T-helper 1 cell (primary cell): ENCODE data around the gene ANKH.
"Not testable (repeated sequence)": the region's sequence is repeated elsewhere in the genome, so short reads cannot be mapped to it uniquely, and the experiment has no call there.

Experiments used
- DNase-seq, 5 donors: peaks; one replicate each; pipeline ENCODE4 v3.0.0-alpha.2; 2012 to 2020

ANKH gene

GRCh38 chr5:14853685-14854084, 17.9 kb downstream of the ANKH start:
- no peak for DNase-seq

- DNase-seq: no peak
These were observed 18.8 kb downstream of the ANKH start for GRCh38 chr5:14852779-14853178.

- DNase-seq: no peak
These were observed 19.5 kb downstream of the ANKH start for GRCh38 chr5:14851999-14852526.

GRCh38 chr5:14851597-14851996, 20.0 kb downstream of the ANKH start:
- no peak for DNase-seq

GRCh38 chr5:14851050-14851419, 20.5 kb downstream of the ANKH start:
- DNase-seq: no peak

- DNase-seq: no peak
These were observed 21.0 kb downstream of the ANKH start for GRCh38 chr5:14850419-14851049.

GRCh38 chr5:14849516-14850294, 21.9 kb downstream of the ANKH start:
- no peak for DNase-seq

GRCh38 chr5:14848942-14849341, 22.6 kb downstream of the ANKH start:
- not testable (repeated sequence) for DNase-seq

- DNase-seq: no peak
These were observed 23.2 kb downstream of the ANKH start for GRCh38 chr5:14848385-14848784.

GRCh38 chr5:14847471-14847870, 24.1 kb downstream of the ANKH start:
- DNase-seq: no peak

GRCh38 chr5:14842117-14842516, 29.5 kb downstream of the ANKH start:
- DNase-seq: no peak

- DNase-seq: no peak
These were observed 31.0 kb downstream of the ANKH start for GRCh38 chr5:14840624-14841023.

GRCh38 chr5:14838396-14839319, 32.9 kb downstream of the ANKH start:
- DNase-seq: no peak

GRCh38 chr5:14837423-14838122, 34.0 kb downstream of the ANKH start:
- DNase-seq: not testable (repeated sequence)

GRCh38 chr5:14834584-14835550, 36.7 kb downstream of the ANKH start:
- no peak for DNase-seq

- no peak for DNase-seq
These were observed 37.5 kb downstream of the ANKH start for GRCh38 chr5:14834062-14834461.

GRCh38 chr5:14831006-14831338, 40.6 kb downstream of the ANKH start:
- DNase-seq: no peak

- no peak for DNase-seq
These were observed 41.2 kb downstream of the ANKH start for GRCh38 chr5:14830210-14831005.

- DNase-seq: no peak
These were observed 42.2 kb downstream of the ANKH start for GRCh38 chr5:14829396-14829795.

- DNase-seq: no peak
These were observed 44.9 kb downstream of the ANKH start for GRCh38 chr5:14826714-14827113.

GRCh38 chr5:14825977-14826376, 45.6 kb downstream of the ANKH start:
- DNase-seq: no peak
